CD4-positive, alpha-beta T cell treated with Interleukin-4 for 4 hours (primary cell): ENCODE data around the gene SCYGR7.
"Not testable (repeated sequence)": the region's sequence is repeated elsewhere in the genome, so short reads cannot be mapped to it uniquely, and the experiment has no call there.

Experiments used
- DNase-seq: peaks from one replicate; pipeline ENCODE4 v3.0.0-alpha.2; 2020

The SCYGR7 gene

GRCh38 chr2:227728035-227728434 lies at the start of gene SCYGR7:
TSS of gene SCYGR7 (plus strand) at chr2:227728335. CDS start at chr2:227728335, 0 bp downstream.
- no peak for DNase-seq

GRCh38 chr2:227684258-227684657 lies 43.9 kb upstream of the SCYGR7 start:
- no peak for DNase-seq

GRCh38 chr2:227687189-227687588 lies 40.9 kb upstream of the SCYGR7 start:
- no peak for DNase-seq

- no peak for DNase-seq
Measured at GRCh38 chr2:227696990-227697679, 31.0 kb upstream of the SCYGR7 start.

GRCh38 chr2:227701556-227701955 lies 26.6 kb upstream of the SCYGR7 start:
- DNase-seq: no peak

GRCh38 chr2:227703280-227703732 lies 24.8 kb upstream of the SCYGR7 start:
- no peak for DNase-seq

- DNase-seq: no peak
Measured at GRCh38 chr2:227703961-227704360, 24.2 kb upstream of the SCYGR7 start.

- DNase-seq: no peak
Measured at GRCh38 chr2:227706859-227707258, 21.3 kb upstream of the SCYGR7 start.

GRCh38 chr2:227707390-227707789 lies 20.7 kb upstream of the SCYGR7 start:
- DNase-seq: no peak

- no peak for DNase-seq
Measured at GRCh38 chr2:227710986-227711385, 17.1 kb upstream of the SCYGR7 start.

GRCh38 chr2:227713291-227713690 lies 14.8 kb upstream of the SCYGR7 start:
- DNase-seq: no peak

GRCh38 chr2:227716501-227716900 lies 11.6 kb upstream of the SCYGR7 start:
- no peak for DNase-seq

- no peak for DNase-seq
Measured at GRCh38 chr2:227717687-227718567, 10.2 kb upstream of the SCYGR7 start, which contains the start of gene SLC19A3. TSS of gene SLC19A3 (minus strand) at chr2:227718028. CDS start at chr2:227702318, 15,710 bp downstream.

GRCh38 chr2:227719641-227720040 lies 8.5 kb upstream of the SCYGR7 start:
- DNase-seq: no peak

- no peak for DNase-seq
Measured at GRCh38 chr2:227720680-227721079, 7.5 kb upstream of the SCYGR7 start.

- DNase-seq: not testable (repeated sequence)
Measured at GRCh38 chr2:227722821-227723220, 5.3 kb upstream of the SCYGR7 start.

GRCh38 chr2:227724394-227725039 lies 3.6 kb upstream of the SCYGR7 start, which contains the start of gene SCYGR6:
TSS of gene SCYGR6 (minus strand) at chr2:227724757. CDS start at chr2:227724757, 0 bp downstream.
- DNase-seq: no peak

GRCh38 chr2:227739351-227739750 lies 11.2 kb downstream of the SCYGR7 start:
- DNase-seq: no peak

- not testable (repeated sequence) for DNase-seq
Measured at GRCh38 chr2:227740705-227741104, 12.6 kb downstream of the SCYGR7 start.

- DNase-seq: no peak
Measured at GRCh38 chr2:227745594-227745993, 17.5 kb downstream of the SCYGR7 start, which contains the start of gene SCYGR8. TSS of gene SCYGR8 (plus strand) at chr2:227745894. CDS start at chr2:227745894, 0 bp downstream.

- DNase-seq: no peak
Measured at GRCh38 chr2:227748079-227748478, 19.9 kb downstream of the SCYGR7 start.

- not testable (repeated sequence) for DNase-seq
Measured at GRCh38 chr2:227756261-227756660, 28.1 kb downstream of the SCYGR7 start.
